ENCODE data around the gene DIP2A.

- TF ChIP-seq POLR2A (IDR thresholded peaks at IDR 0.05) = no peak
- TF ChIP-seq EP300 (IDR thresholded peaks at IDR 0.05) = no peak
- TF ChIP-seq CTCF (IDR thresholded peaks at IDR 0.05) = no peak
Measured at GRCh38 chr21:46604329-46604974, 145.8 kb downstream of the DIP2A start.
